Measurements from ENCODE around the gene SAP30BP. TPM values are rescaled to one million over a fixed set of nuclear protein-coding genes. Genes with fewer than 3 reads are reported as not detected.

SAP30BP gene
- total and polyA plus RNA-seq, 10 of the 15 experiments (the other 5 are each of a cell fraction or from before 2014, with no cell fraction given), result 57.9 to 166 (median 94.5) TPM

GRCh38 chr17:75739174-75739573 is 72.0 kb downstream of the SAP30BP start:
- CTCF ChIA-PET, result interaction anchor here (1.4 to 6.0 kb wide), 7 partner anchors 9 to 139 kb away, joined by 3 to 48 read pairs (median 8); partner anchors contain the start of gene SMIM5
- in situ Hi-C loops (cut with MboI) (no loop called here), intact Hi-C loops (cut with micrococcal nuclease; ENCODE audit: unreplicated experiment) (no loop called here)

More at GRCh38 chr17:75739174-75739573, 72.0 kb downstream of the SAP30BP start:
- ATAC-seq (no peak), DNase-seq (ENCODE audit: low read depth, low spot score) (no peak), FAIRE-seq (no peak)
- ChIA-PET SMC1A (ENCODE audit: uncharacterized antibody, unreplicated experiment) (interaction anchor here (0.7 to 2.8 kb wide), 3 partner anchors 9 to 93 kb away, joined by 3 to 18 read pairs (median 3); a partner anchor contains a TSS), POLR2A (interaction anchor here (1.2 kb wide), 1 partner anchor 9 kb away, joined by 3 read pairs; no protein-coding TSS in a partner anchor), RAD21 (ENCODE audit: unreplicated experiment) (interaction anchor here (0.8 to 1.8 kb wide), 2 partner anchors 8 to 13 kb away, joined by 5 to 9 read pairs; no protein-coding TSS in a partner anchor)
- no peaks in the 10 kb centered on the region for H4K20me1 ChIP-seq (ENCODE audit: control insufficient read depth, insufficient read depth)
- no peak overlapping the region for H3K27ac ChIP-seq (ENCODE audit: control insufficient read depth, insufficient read depth)
- BruUV-seq (replicated peaks), result no TSS peak
- no peak overlapping the region for H3K4me2 ChIP-seq (ENCODE audit: control insufficient read depth, insufficient read depth)
- no peak overlapping the region for H3K4me3 ChIP-seq
- peaks cover 7% of the 10 kb centered on the region for H3K4me1 ChIP-seq (ENCODE audit: control insufficient read depth, insufficient read depth, low read length)
- H3K79me2 ChIP-seq (ENCODE audit: control insufficient read depth, insufficient read depth, low read length), result no peaks in the 10 kb centered on the region
- no peaks in the 10 kb centered on the region for H3K27me3 ChIP-seq (replicated peaks in 1 of 2; ENCODE audit: control insufficient read depth in 2 of 2, insufficient read depth in 2 of 2, low read length in 1 of 2)
- H3K36me3 ChIP-seq (ENCODE audit: control insufficient read depth in 2 of 2, insufficient read depth in 2 of 2, low read length in 1 of 2), result no peaks in the 10 kb centered on the region
- TF ChIP-seq TARDBP (IDR thresholded peaks at IDR 0.05; ENCODE audit: borderline replicate concordance), result no peak
- TF ChIP-seq CREM (IDR thresholded peaks at IDR 0.05; ENCODE audit: low read depth), result no peak
- TF ChIP-seq MLLT1 (IDR thresholded peaks at IDR 0.05), result no peak
- TF ChIP-seq ZNF384 (IDR thresholded peaks at IDR 0.05; ENCODE audit: borderline replicate concordance, low read depth, low read length), result no peak
- no peak for TF ChIP-seq POLR2AphosphoS2 (IDR thresholded peaks at IDR 0.05; ENCODE audit: low read depth, low read length)
- no peak for TF ChIP-seq BRCA1 (IDR thresholded peaks at IDR 0.05; ENCODE audit: low read depth, low read length)
- TF ChIP-seq E2F8 (IDR thresholded peaks at IDR 0.05; ENCODE audit: low read depth, partially characterized antibody), result no peak
- no peak for TF ChIP-seq CEBPZ (IDR thresholded peaks at IDR 0.05; ENCODE audit: low read depth, low read length)
- no peak for TF ChIP-seq ZBTB4 (CRISPR knock-in tag; IDR thresholded peaks at IDR 0.05)
- TF ChIP-seq IRF4 (IDR thresholded peaks at IDR 0.05; ENCODE audit: low read depth, low read length), result no peak
- no peak for TF ChIP-seq POLR2AphosphoS5 (IDR thresholded peaks at IDR 0.05; ENCODE audit: low read length)
- H3K9me3 ChIP-seq (replicated peaks; ENCODE audit: control insufficient read depth, insufficient read depth, low read length), result no peaks in the 10 kb centered on the region
- no peak overlapping the region for H2AFZ ChIP-seq (ENCODE audit: control insufficient read depth, low read depth, low read length)
- no peak overlapping the region for H3K9ac ChIP-seq (ENCODE audit: control insufficient read depth, insufficient read depth, low read length)
- 73% methylated on average over 6 of the region's 7 CpGs for whole genome bisulfite sequencing (ENCODE audit: insufficient coverage, insufficient replicate concordance, low lambda C conversion rate, missing lambda C conversion rate)
